ENCODE measurements around the gene SORCS3.

DNA sequence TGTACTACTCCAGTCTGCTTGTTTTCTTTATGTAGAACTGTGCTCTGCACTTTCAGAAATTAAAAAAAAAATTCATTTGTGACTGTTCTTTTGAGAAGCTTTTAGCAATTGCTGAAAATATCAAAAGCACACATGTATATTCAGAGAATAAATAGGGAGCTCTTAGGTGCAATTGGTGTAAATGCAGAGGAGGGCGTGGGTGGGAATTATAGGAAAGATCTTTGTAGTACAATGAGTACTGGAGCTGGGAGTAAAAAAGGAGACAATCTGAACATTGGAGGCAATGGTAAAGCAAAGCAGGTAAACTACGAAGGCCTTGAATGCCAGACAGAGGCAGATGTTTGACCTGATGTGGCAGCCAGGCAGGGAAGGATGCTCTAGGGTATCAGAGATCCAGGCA lies 267.5 kb downstream of the SORCS3 start:
- TF ChIP-seq, protein P1, sequence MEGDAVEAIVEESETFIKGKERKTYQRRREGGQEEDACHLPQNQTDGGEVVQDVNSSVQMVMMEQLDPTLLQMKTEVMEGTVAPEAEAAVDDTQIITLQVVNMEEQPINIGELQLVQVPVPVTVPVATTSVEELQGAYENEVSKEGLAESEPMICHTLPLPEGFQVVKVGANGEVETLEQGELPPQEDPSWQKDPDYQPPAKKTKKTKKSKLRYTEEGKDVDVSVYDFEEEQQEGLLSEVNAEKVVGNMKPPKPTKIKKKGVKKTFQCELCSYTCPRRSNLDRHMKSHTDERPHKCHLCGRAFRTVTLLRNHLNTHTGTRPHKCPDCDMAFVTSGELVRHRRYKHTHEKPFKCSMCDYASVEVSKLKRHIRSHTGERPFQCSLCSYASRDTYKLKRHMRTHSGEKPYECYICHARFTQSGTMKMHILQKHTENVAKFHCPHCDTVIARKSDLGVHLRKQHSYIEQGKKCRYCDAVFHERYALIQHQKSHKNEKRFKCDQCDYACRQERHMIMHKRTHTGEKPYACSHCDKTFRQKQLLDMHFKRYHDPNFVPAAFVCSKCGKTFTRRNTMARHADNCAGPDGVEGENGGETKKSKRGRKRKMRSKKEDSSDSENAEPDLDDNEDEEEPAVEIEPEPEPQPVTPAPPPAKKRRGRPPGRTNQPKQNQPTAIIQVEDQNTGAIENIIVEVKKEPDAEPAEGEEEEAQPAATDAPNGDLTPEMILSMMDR (IDR thresholded peaks at IDR 0.05) = no peak
- TF ChIP-seq POLR2A (IDR thresholded peaks at IDR 0.05) = no peak
